ENCODE results near the gene CAPZA1.

Gene CAPZA1

DNA sequence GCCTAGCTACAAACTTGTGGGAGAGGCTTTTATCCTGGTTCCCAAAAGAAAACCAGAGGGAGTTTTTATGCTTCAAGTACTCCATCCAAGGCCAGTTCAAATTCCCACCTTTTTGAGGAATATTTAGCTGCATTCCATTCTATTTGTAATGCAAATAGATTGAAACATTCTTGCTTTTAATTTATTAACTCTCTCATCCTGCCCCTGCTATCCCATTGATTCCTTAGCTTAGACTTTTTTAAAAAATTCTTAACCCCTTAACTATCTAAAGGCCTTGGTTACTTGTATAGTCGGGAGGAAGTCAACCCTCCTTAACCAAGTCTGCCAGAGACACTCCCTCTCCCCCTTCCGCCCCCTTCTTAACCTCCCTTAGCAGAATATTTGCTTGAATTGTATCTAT is 52.4 kb downstream of the CAPZA1 start:
- Histone ChIP-seq H3K4me1 (ENCODE audit: control insufficient read depth, insufficient read depth, low read length) (peaks cover 5% of the 10 kb centered on the region; the same call in 1 of the 2 replicates), H3K27ac (ENCODE audit: extremely low read depth, low read depth, low read length) (no peak overlapping the region), H3K9me3 (ENCODE audit: control insufficient read depth, insufficient read depth, low read depth, low read length) (no peaks in the 10 kb centered on the region), H3K36me3 (ENCODE audit: control insufficient read depth in 2 of 2, insufficient read depth in 1 of 2, low read length in 2 of 2) (peaks cover 13 to 59% of the 10 kb centered on the region in 2 experiments; a peak in 2 of 3 replicates), H3K4me3 (ENCODE audit: low read depth, low read length) (no peak overlapping the region)
- TF ChIP-seq ZNF747 (tag by site-specific recombination; IDR thresholded peaks at IDR 0.05) (no peak), ZNF677 (tag by site-specific recombination; IDR thresholded peaks at IDR 0.05) (peak; percentile 45; the same call in 1 of the 2 replicates)
- ChIA-PET CTCF (interaction anchor here (0.7 to 1.3 kb wide), 6 partner anchors 22 to 1204 kb away, joined by 3 to 4 read pairs (median 3); no protein-coding TSS in a partner anchor), POLR2A (interaction anchor here (6.0 kb wide), 1 partner anchor 29 kb away, joined by 91 read pairs; no protein-coding TSS in a partner anchor)

DNA sequence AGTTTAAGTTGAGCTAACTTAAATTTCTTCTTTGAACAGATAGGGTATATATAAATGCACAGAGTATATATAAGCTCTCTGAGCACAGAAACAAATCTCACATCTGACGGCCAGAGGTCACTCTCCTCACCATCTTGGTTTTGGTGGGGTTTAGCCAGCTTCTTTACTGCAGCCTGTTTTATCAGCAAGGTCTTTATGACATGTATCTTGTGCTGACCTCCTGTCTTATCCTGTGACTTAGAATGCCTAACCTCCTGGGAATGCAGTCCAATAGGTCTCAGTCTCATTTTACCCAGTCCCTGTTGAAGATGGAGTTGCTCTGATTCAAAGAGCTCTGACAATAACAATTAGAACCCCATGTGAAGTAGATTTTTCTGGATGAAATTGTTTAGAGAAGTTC is 53.2 kb downstream of the CAPZA1 start:
- Histone ChIP-seq H3K4me1 (ENCODE audit: control insufficient read depth, insufficient read depth, low read length) (peaks cover 5% of the 10 kb centered on the region; the same call in 1 of the 2 replicates), H3K4me3 (ENCODE audit: low read depth, low read length) (no peak overlapping the region), H3K9me3 (ENCODE audit: control insufficient read depth, insufficient read depth, low read depth, low read length) (no peaks in the 10 kb centered on the region), H3K27ac (ENCODE audit: extremely low read depth, low read depth, low read length) (no peak overlapping the region), H3K36me3 (ENCODE audit: control insufficient read depth in 2 of 2, insufficient read depth in 1 of 2, low read length in 2 of 2) (peaks cover 8 to 56% of the 10 kb centered on the region in 2 experiments; a peak in 2 of 3 replicates)
- CTCF ChIA-PET: interaction anchor here (0.5 to 2.6 kb wide), 10 partner anchors 17 to 191 kb away, joined by 3 to 12 read pairs (median 3); no protein-coding TSS in a partner anchor
- POLR2A ChIA-PET: interaction anchor here (2.3 to 6.0 kb wide), 3 partner anchors 28 to 54 kb away, joined by 12 to 91 read pairs (median 22); partner anchors contain the start of genes CAPZA1 and ST7L
- TF ChIP-seq, protein P1, sequence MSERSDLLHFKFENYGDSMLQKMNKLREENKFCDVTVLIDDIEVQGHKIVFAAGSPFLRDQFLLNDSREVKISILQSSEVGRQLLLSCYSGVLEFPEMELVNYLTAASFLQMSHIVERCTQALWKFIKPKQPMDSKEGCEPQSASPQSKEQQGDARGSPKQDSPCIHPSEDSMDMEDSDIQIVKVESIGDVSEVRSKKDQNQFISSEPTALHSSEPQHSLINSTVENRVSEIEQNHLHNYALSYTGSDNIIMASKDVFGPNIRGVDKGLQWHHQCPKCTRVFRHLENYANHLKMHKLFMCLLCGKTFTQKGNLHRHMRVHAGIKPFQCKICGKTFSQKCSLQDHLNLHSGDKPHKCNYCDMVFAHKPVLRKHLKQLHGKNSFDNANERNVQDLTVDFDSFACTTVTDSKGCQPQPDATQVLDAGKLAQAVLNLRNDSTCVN (tag by site-specific recombination; optimal IDR thresholded peaks at IDR 0.05): no peak
- no peak for TF ChIP-seq ZNF600 (tag by site-specific recombination; IDR thresholded peaks at IDR 0.05)

DNA sequence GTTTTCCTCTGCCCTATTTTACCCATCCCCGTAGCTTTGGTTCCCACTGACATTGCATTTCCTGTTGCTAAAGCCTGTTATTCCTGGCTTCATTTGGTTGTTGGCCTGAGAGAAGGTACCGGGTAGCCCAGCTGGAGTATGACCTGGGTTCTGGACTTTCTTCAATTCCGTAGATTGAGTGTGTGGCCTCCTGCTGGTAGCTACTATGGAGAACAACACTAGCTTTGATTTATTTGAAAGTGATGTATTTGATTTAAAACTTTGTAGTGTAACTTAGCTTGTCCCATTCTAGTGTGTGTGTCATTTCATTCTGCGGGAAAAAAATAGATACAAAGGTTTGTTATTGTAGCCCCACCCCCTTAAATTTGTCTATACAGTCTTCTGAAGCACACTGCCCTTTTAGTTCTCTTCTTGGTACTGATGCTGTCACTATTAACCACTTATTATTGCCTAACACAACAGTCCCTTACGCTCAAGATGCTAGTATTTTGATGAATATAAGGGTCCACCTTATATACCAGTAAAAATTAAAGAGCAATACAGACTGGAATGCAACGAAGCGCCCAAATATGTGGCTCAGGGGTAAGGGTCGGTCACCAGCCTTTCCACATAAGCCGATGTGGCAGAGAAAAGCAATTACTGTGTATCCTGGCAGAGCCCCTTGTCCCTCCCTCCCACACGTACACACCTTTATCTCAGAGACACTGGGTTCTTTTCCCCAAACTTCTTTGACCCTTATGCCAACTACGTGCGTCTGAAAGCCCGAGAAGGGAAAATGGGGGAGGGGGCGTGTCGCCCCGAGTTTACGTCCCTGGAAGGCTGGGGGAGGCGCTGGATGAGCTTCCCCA is 54.2 kb downstream of the CAPZA1 start:
- ChIA-PET CTCF (interaction anchor here (0.7 to 2.6 kb wide), 12 partner anchors 10 to 208 kb away, joined by 3 to 12 read pairs (median 5); no protein-coding TSS in a partner anchor), POLR2A (interaction anchor here (0.6 to 6.0 kb wide), 17 partner anchors 11 to 1835 kb away, joined by 3 to 91 read pairs (median 5); partner anchors contain the start of genes CAPZA1, CTTNBP2NL, PPM1J and RHOC)
- peak overlapping the region; percentile 80 for H3K4me3 ChIP-seq (ENCODE audit: low read depth, low read length)
- peaks cover 5% of the 10 kb centered on the region; the same call in 1 of the 2 replicates for H3K4me1 ChIP-seq (ENCODE audit: control insufficient read depth, insufficient read depth, low read length)
- peak overlapping the region; percentile 85; the same call in 1 of the 2 replicates for H3K27ac ChIP-seq (ENCODE audit: extremely low read depth, low read depth, low read length)
- peaks cover 0 to 54% of the 10 kb centered on the region in 2 experiments; a peak in 1 of 3 replicates for H3K36me3 ChIP-seq (ENCODE audit: control insufficient read depth in 2 of 2, insufficient read depth in 1 of 2, low read length in 2 of 2)
- H3K9me3 ChIP-seq (ENCODE audit: control insufficient read depth, insufficient read depth, low read depth, low read length): no peaks in the 10 kb centered on the region
- TF ChIP-seq ZNF610 (tag by site-specific recombination; IDR thresholded peaks at IDR 0.05; ENCODE audit: borderline replicate concordance) (no peak), ZNF561 (tag by site-specific recombination; IDR thresholded peaks at IDR 0.05; ENCODE audit: borderline replicate concordance) (no peak), ZNF529 (tag by site-specific recombination; IDR thresholded peaks at IDR 0.05; ENCODE audit: insufficient replicate concordance) (no peak), ZSCAN30 (tag by site-specific recombination; IDR thresholded peaks at IDR 0.05) (0 out of 2 replicates have a peak, but pooled peaks have one; percentile 18), ZBTB20 (tag by site-specific recombination; IDR thresholded peaks at IDR 0.05) (no peak), ZNF354C (tag by site-specific recombination; IDR thresholded peaks at IDR 0.05; ENCODE audit: borderline replicate concordance, low read depth) (no peak), ZNF623 (tag by site-specific recombination; IDR thresholded peaks at IDR 0.05) (no peak), KLF16 (tag by site-specific recombination; IDR thresholded peaks at IDR 0.05) (no peak), ZNF433 (tag by site-specific recombination; IDR thresholded peaks at IDR 0.05; ENCODE audit: low read depth) (no peak), GFI1B (tag by site-specific recombination; IDR thresholded peaks at IDR 0.05) (peak; percentile 92), ZBTB1 (tag by site-specific recombination; IDR thresholded peaks at IDR 0.05) (no peak), ZNF843 (tag by site-specific recombination; IDR thresholded peaks at IDR 0.05) (no peak), TCF7L2 (IDR thresholded peaks at IDR 0.05; ENCODE audit: borderline replicate concordance, low read depth, low read length) (no peak), GLI4 (tag by site-specific recombination; IDR thresholded peaks at IDR 0.05) (no peak), KLF9 (tag by site-specific recombination; IDR thresholded peaks at IDR 0.05; ENCODE audit: low read depth) (0 out of 2 replicates have a peak, but pooled peaks have one; percentile 92), ZNF548 (tag by site-specific recombination; IDR thresholded peaks at IDR 0.05) (no peak), PRDM1 (tag by site-specific recombination; IDR thresholded peaks at IDR 0.05) (peak; percentile 67), ZNF600 (tag by site-specific recombination; IDR thresholded peaks at IDR 0.05) (peak; percentile 85), ZNF514 (tag by site-specific recombination; IDR thresholded peaks at IDR 0.05) (no peak), ZIC2 (tag by site-specific recombination; IDR thresholded peaks at IDR 0.05) (peak; percentile 55)
- TF ChIP-seq, protein P2, sequence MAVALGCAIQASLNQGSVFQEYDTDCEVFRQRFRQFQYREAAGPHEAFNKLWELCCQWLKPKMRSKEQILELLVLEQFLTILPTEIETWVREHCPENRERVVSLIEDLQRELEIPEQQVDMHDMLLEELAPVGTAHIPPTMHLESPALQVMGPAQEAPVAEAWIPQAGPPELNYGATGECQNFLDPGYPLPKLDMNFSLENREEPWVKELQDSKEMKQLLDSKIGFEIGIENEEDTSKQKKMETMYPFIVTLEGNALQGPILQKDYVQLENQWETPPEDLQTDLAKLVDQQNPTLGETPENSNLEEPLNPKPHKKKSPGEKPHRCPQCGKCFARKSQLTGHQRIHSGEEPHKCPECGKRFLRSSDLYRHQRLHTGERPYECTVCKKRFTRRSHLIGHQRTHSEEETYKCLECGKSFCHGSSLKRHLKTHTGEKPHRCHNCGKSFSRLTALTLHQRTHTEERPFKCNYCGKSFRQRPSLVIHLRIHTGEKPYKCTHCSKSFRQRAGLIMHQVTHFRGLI (tag by site-specific recombination; IDR thresholded peaks at IDR 0.05): no peak
- TF ChIP-seq, protein P3, sequence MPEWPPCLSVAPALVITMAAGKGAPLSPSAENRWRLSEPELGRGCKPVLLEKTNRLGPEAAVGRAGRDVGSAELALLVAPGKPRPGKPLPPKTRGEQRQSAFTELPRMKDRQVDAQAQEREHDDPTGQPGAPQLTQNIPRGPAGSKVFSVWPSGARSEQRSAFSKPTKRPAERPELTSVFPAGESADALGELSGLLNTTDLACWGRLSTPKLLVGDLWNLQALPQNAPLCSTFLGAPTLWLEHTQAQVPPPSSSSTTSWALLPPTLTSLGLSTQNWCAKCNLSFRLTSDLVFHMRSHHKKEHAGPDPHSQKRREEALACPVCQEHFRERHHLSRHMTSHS (tag by site-specific recombination; IDR thresholded peaks at IDR 0.05): no peak

All from HEK293 (cell line).